ENCODE results near the gene HHATL. TPM values are rescaled to one million over a fixed set of nuclear protein-coding genes. Genes with fewer than 3 reads are reported as not detected.
"Not testable (repeated sequence)": the region's sequence is repeated elsewhere in the genome, so short reads cannot be mapped to it uniquely, and the experiment has no call there.

The HHATL gene
- total RNA-seq, 4 donors from 2014 or later, result 0.62 to 1.3 TPM; not detected in 2

DNA sequence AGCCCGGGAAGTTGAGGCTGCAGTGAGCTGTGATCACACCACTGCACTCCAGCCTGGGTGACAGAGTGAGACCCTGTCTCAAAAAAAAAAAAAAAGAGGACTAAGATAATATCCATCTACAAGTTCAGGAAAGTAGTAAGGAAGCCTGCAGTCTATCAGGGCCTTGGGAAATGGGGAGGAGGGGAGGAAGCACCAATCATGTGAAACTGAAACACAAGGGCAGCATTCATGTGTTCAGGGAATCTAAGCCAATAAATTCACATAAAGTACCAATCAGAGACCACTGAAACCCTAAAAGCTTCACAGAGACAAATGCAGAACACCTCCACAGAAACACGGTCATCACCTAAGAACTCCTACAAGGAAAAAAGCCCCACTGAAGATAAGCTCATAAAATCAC is 22.9 kb upstream of the HHATL start:
- Histone ChIP-seq H3K9me3 (no peaks in the 10 kb centered on the region), H3K27ac (no peak overlapping the region), H3K36me3 (no peaks in the 10 kb centered on the region), H3K4me3 (no peak overlapping the region), H3K4me1 (no peaks in the 10 kb centered on the region), H3K27me3 (no peaks in the 10 kb centered on the region)
- intact Hi-C loops (cut with DNase I; ENCODE audit: low total_unique reads), result no loop called here
- TF ChIP-seq POLR2A (IDR thresholded peaks at IDR 0.05), result no peak
- TF ChIP-seq, protein P1, sequence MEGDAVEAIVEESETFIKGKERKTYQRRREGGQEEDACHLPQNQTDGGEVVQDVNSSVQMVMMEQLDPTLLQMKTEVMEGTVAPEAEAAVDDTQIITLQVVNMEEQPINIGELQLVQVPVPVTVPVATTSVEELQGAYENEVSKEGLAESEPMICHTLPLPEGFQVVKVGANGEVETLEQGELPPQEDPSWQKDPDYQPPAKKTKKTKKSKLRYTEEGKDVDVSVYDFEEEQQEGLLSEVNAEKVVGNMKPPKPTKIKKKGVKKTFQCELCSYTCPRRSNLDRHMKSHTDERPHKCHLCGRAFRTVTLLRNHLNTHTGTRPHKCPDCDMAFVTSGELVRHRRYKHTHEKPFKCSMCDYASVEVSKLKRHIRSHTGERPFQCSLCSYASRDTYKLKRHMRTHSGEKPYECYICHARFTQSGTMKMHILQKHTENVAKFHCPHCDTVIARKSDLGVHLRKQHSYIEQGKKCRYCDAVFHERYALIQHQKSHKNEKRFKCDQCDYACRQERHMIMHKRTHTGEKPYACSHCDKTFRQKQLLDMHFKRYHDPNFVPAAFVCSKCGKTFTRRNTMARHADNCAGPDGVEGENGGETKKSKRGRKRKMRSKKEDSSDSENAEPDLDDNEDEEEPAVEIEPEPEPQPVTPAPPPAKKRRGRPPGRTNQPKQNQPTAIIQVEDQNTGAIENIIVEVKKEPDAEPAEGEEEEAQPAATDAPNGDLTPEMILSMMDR (IDR thresholded peaks at IDR 0.05), result no peak
- no peak for DNase-seq

DNA sequence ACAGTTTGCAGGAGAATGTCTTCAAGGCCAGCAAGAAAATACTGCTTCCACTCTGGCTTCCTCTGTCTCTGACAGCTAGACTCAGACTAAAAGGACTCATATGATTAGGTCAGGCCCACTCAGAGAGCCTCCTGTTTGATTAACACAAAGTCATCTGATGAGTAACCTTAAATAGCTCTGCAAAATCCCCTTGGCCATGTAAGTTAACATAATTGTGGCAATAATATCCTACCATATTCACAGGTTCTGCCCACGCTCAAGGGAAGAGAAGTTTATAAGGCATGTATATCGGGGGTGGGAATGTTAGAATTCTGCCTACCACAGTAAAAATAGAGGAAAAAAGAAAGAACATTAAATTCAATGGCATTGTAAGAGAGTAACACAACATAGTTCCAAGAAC is 20.6 kb upstream of the HHATL start:
- H3K27ac ChIP-seq, result no peak overlapping the region
- no peak for DNase-seq
- intact Hi-C loops (cut with DNase I; ENCODE audit: low total_unique reads), result no loop called here
- no peak overlapping the region for H3K4me3 ChIP-seq
- H3K4me1 ChIP-seq, result no peaks in the 10 kb centered on the region
- no peaks in the 10 kb centered on the region for H3K9me3 ChIP-seq
- H3K36me3 ChIP-seq, result no peaks in the 10 kb centered on the region
- TF ChIP-seq POLR2A (IDR thresholded peaks at IDR 0.05), result no peak
- TF ChIP-seq, protein P1 (IDR thresholded peaks at IDR 0.05), result no peak
- no peaks in the 10 kb centered on the region for H3K27me3 ChIP-seq

DNA sequence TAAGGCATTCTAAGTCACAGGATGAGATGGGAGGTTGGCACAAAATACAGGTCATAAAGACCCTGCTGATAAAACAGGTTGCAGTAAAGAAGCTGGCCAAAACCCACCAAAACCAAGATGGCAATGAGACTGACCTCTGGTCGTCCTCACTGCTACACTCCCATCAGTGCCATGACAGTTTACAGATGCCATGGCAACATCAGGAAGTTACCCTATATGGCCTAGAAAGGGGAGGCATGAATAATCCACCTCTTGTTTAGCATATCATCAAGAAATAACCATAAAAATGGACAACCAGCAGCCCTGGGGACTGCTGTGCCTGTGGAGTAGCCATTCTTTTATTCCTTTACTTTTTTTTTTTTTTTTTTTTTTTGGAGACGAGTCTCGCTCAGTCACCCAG is 19.8 kb upstream of the HHATL start:
- H3K36me3 ChIP-seq; intact Hi-C loops (cut with DNase I; ENCODE audit: low total_unique reads); H3K27me3 ChIP-seq; H3K9me3 ChIP-seq; H3K27ac ChIP-seq; DNase-seq; H3K4me1 ChIP-seq; H3K4me3 ChIP-seq: not testable (repeated sequence)

DNA sequence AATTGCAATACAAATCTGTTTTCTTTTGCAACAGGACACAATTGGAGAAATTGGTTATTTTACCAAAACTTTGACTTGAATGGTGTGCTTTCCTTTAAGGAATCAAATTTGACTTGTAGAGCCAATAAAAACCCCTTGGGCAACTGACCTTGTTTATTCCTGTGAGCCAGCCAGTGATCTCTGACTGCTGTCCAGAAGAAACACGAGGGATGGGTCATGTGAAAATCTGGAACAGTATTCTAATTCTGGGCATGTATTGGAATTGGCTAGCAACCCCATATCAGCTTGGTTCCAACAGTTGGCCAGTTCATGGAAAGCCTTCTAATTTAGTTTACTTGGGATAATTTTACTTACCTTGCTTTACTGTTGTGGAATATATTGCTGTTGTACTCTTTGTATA is 19.1 kb upstream of the HHATL start:
- Histone ChIP-seq H3K4me1 (no peaks in the 10 kb centered on the region), H3K36me3 (no peaks in the 10 kb centered on the region), H3K27ac (no peak overlapping the region), H3K9me3 (no peaks in the 10 kb centered on the region), H3K27me3 (no peaks in the 10 kb centered on the region), H3K4me3 (no peak overlapping the region)
- DNase-seq, result no peak
- intact Hi-C loops (cut with DNase I; ENCODE audit: low total_unique reads), result no loop called here
- TF ChIP-seq POLR2A (IDR thresholded peaks at IDR 0.05), result no peak
- TF ChIP-seq, protein P1 (IDR thresholded peaks at IDR 0.05), result no peak

DNA sequence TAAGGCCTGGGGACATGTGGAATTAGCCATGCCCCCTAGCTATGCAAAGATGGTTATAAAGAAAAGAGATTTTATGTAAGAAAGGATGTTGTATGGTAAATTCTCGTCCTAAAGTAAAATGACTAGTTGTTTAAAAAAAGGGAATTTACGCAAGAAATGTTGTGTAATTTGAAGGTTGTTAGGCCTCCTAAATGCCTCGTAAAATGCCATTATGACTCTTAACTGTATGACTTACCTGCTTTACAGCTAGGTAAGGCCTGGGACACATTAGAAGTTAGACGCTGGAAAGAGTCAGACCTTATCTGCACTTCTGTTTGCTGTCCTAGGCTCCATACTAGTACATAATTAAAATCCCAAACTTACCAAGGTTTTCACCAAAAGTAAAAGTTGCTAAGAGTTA is 17.5 kb upstream of the HHATL start:
- DNase-seq, result no peak
- intact Hi-C loops (cut with DNase I; ENCODE audit: low total_unique reads), result no loop called here

More for the DNA sequence above, 17.5 kb upstream of the HHATL start:
- H3K36me3 ChIP-seq, result no peaks in the 10 kb centered on the region
- H3K4me1 ChIP-seq, result no peaks in the 10 kb centered on the region
- no peaks in the 10 kb centered on the region for H3K9me3 ChIP-seq
- TF ChIP-seq, protein P1 (IDR thresholded peaks at IDR 0.05), result no peak
- no peak for TF ChIP-seq POLR2A (IDR thresholded peaks at IDR 0.05)
- no peak overlapping the region for H3K27ac ChIP-seq
- H3K4me3 ChIP-seq, result no peak overlapping the region
- H3K27me3 ChIP-seq, result no peaks in the 10 kb centered on the region

All from uterus (tissue), 4 donors.